Erythroblast (primary cell): Measurements from ENCODE around the gene GGTA1.
"Not testable (repeated sequence)": the region's sequence is repeated elsewhere in the genome, so short reads cannot be mapped to it uniquely, and the experiment has no call there.

Source experiments
- DNase-seq, 2 experiments: peaks; one replicate each; lab custom pipeline; 2025; lab: John Stamatoyannopoulos, UW
- GATA1 ChIP-seq: IDR thresholded peaks from 2 replicates; pipeline ENCODE4 v1.6.1; 2011; ENCODE audit warnings: low read depth, mild to moderate bottlenecking, control low read depth, low read length, moderate library complexity
- POLR2A ChIP-seq: IDR thresholded peaks from 2 replicates; pipeline ENCODE4 v1.6.1; 2011; ENCODE audit warnings: mild to moderate bottlenecking, low read length

Gene GGTA1

DNA sequence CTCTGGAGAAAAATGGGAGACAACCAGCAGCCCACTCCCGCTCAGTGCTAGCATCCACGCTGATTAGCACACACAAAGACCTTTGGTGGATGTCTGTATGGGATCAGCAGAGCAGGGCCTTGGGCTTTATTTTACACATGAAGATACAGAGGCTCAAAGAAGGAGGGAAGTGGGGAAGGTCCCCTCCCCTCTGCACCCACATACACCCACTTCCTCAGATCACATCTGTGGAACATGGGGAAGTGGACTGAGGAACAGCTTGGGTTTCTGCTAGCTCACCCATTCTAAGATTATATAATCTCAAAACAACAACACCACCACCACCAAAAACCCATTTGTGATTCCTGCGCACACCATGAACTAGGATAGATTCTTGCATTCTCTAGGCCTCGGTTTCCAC lies 14.0 kb downstream of the GGTA1 start:
- no peak for DNase-seq
- TF ChIP-seq GATA1 (no peak), POLR2A (no peak)

DNA sequence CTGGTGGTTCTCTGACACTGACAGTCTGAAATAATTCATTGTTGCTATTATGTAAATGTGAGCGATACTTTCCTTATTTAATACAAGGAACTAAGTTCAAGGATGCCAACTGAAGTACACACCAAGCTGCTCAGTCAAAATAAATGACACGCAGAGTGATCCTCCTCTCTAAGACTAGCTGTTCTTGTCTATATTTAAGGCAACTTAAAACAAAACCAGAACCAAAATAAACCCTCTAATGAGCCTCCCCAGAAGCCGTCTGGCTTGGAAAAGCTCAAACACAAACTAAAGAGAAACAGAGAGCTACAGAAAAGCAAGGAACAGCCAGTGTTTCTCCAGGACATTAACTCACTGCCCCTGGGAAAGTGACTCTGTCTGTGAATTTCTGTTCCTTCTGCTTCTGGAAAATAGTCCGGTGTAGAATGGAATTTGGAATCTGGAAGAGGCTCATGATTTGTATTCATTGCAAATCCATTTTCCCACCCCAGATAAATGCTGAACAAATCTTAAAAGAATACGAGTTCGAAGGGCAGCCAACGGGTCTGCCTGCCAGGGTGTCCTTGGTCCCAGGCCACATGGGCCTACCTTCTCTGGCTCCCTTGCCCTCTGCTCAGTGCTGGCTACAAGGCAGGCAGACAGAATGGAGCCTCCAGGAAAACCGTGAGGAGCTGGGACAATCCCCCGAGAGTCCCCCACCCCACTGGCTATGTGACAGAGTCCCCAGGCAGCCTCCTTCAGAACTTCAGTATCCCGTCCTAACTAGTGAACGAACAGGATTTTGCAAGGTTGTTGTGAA lies 14.8 kb downstream of the GGTA1 start:
- TF ChIP-seq POLR2A (no peak), GATA1 (no peak)
- DNase-seq = no peak

DNA sequence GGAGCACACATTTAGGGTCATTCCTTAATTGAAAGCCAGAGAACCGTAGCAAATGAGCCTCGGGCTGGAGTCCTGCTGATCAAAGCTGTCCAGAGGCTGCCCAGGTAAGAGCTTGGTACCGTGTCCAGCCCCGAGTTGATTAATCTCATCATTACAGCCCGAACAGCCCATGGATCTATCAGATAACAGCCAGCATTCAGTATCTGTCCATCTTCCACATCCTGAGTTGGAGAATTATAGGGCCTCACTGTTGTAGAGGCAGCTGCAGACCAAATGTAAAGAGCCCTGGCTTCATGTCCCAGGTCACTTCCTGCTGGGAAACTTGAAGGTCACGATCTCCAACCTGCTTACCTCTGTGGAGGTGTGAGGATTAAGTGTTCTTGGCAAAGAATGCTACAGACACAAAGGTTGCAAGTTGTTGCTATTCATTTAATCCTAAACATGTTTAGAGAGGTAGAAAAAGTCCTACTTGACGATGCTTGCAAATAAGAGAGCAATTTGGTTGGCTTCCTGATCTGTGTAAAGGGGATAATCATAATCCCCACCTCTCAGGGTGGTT lies 16.1 kb downstream of the GGTA1 start:
- DNase-seq = no peak
- no peak for TF ChIP-seq GATA1
- no peak for TF ChIP-seq POLR2A

DNA sequence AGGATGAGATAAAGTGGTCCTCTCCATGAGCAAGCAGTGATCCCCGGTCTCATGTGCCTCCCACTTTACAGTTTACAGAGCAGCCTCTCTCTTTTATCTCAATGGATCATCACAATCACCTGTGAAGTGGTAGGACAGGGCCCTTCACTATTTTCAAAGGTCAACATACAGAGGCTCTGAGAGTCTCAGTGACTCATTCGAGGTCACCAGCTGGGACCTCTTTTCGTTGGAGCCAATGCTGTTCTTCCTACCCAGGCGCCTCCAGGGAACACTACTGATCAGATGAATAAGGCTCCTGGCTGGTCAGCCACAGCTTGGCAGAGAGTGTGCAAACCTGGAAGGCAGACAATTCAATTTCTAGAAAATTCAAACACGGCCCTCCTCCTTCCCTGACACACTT lies 16.6 kb downstream of the GGTA1 start:
- DNase-seq = no peak
- TF ChIP-seq GATA1 (no peak), POLR2A (no peak)

- no peak for DNase-seq
- TF ChIP-seq GATA1 = no peak
- TF ChIP-seq POLR2A = no peak
Observed at GRCh38 chr9:121478816-121479676, 20.6 kb downstream of the GGTA1 start.

GRCh38 chr9:121476156-121476555 lies 23.5 kb downstream of the GGTA1 start:
- no peak for DNase-seq
- no peak for TF ChIP-seq GATA1
- no peak for TF ChIP-seq POLR2A

DNA sequence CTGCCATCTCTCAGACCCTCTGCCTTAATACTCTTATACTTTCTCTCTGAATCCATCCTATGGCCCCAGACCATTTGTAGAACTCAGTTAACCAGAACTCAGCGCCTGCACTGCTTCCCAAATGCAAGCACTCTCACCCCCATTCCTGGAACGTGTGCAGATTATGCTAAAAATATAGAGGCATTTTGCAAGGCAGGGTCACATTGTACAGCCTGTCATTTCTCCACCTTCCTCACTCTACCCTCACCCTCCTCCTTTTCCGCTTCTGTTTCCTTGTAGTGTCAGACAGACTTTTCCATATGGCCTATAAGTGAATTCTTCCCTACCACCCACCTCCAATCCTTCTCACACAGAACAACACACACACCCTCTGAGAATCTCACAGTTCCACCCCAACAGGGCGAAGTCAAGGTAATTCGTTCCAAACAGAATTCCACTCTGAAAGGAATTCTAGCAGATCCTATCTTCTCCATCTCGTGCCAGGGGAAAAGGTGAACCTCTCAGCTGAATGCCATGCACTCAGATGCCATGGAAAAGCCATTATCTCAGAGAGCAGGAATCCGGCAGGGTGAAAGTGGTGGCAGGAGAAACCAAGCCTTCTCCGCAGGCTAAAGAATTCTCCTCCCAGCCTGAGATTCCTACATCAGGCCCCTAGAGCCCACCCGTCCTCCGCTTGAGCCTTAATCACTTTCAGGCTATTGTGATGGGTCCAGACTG lies 25.3 kb downstream of the GGTA1 start:
- no peak for TF ChIP-seq GATA1
- TF ChIP-seq POLR2A = no peak
- DNase-seq = no peak

- no peak for TF ChIP-seq GATA1
- TF ChIP-seq POLR2A = no peak
- DNase-seq = no peak
Observed at GRCh38 chr9:121473229-121473628, 26.4 kb downstream of the GGTA1 start.

GRCh38 chr9:121472446-121472845 lies 27.2 kb downstream of the GGTA1 start:
- no peak for DNase-seq
- TF ChIP-seq POLR2A = no peak
- TF ChIP-seq GATA1 = no peak

DNA sequence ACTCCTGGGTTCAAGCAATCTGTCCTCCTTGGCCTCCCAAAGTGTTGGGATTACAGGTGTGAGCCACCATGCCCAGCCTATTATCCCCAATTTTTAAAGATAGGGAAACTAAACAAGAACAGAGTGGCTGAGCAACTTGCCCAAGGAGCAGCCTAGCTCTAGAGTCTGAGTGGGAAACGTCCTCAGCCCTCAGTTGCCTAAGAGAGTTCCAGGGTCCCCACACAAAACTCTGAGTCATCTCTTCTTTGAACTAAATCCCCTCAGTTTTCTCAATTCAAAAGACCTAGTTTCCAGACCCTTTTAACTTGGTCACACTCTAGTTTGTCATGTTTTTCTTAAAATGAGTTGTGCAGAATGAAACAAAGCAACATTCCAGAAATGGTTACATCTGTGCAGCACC lies 33.5 kb downstream of the GGTA1 start:
- no peak for TF ChIP-seq POLR2A
- TF ChIP-seq GATA1 = no peak
- DNase-seq = no peak

DNA sequence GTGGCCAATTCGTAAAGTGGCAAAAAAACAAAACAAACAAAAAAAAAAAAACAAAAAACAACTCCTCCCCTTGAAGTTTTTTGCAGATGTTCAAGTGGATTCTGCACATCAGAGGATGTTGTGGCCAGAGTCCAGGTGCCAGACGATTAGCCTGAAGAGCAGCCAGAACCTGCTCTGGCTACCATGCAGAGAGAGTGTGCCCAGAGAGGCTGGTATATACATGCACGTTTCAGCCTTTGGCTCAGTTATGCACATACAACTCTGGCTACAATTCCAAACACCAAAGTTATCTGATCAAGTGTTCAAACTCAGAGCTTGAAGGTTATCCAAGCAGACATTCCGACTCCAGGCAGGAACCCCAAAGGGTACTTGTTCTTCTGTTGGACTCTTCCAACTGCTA lies 34.7 kb downstream of the GGTA1 start:
- TF ChIP-seq POLR2A (no peak), GATA1 (no peak)
- no peak for DNase-seq

DNA sequence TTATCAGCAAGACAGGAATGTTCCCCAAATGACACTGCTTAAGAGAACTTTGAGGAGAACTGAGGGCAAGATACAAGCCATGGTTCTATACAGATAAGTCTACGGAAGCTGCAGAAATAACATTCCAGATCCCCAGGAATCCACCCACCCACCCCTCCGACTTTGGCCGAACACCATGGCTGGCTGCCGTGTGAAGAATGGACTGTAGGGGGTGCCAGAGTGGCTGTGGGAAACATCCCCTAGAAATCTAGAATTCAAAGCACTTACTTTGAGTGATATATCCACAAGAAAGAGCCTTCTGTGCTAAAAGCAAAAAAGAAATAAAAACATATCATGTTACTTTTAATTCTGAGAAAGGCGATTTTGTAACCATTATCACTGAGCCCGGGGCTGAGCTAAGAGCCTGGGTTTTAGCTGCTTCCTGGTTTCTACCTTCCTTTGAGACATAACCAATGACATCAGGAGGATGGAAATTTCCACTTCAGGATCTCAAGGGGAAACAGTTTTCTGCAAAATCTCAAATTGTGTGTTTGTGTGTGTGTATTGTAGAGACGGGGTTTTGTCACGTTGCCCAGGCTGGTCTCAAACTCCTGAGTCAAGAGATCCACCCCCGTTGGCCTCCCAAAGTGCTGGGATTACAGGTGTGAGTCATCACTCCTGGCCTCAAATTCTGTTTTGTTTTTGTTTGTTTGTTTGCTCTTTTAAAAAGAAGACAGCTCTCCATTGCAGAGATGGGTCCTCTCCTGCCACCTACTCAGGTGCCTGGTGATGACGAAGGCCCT lies 36.4 kb downstream of the GGTA1 start:
- no peak for TF ChIP-seq POLR2A
- no peak for TF ChIP-seq GATA1
- peak in 1 of 2 experiments; percentile 40 for DNase-seq

DNA sequence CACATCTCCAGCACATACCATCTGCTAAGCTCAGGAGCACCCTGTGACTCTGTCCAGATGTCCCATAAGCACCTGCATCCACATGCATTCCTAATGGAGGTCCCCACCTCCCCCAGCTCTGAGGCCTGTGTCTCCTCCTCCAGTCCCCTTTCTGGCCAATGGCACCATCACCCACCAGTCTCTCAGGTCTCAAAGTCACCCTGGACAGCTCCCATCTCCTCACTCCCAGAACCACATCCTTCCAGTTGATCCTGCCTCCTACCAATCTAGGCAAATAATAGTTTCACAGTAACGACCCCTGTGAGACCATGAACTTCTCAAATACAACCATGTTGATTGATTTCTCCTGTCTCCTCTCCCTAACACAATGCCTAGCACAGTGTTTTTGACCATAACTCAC lies 40.1 kb downstream of the GGTA1 start:
- TF ChIP-seq POLR2A (no peak), GATA1 (no peak)

DNA sequence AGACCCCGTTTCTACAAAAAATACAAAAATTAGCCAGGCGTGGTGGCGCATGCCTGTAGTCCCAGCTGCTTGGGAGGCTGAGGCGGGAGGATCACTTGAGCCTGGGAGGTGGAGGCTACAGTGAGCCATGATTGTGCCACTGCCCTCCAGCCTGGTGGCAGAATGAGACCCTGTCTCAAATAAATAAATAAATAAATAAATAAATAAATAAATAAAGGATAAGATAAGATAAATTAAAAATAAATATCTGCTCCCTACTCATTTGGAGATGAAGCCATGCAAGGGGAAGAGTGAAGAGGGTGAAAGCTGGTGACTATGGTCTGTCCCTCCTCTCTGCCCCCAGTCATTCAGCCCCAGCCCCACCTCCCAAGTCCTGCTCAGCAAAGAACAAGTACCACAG lies 41.2 kb downstream of the GGTA1 start:
- DNase-seq = not testable (repeated sequence)

More for the DNA sequence above, 40.1 kb downstream of the GGTA1 start:
- DNase-seq = no peak
